Dedifferentiated amniotic fluid mesenchymal stem cell (primary cell): Measurements from ENCODE around the gene CASQ2.
A peak's percentile ranks its signal among the peaks of the same experiment; 100 is the strongest.
"Not testable (repeated sequence)": the region's sequence is repeated elsewhere in the genome, so short reads cannot be mapped to it uniquely, and the experiment has no call there.

Source experiments
- DNase-seq: peaks from one replicate; pipeline ENCODE4 v3.0.0-alpha.2; 2016; ENCODE audit errors: extremely low spot score

The CASQ2 gene

DNA sequence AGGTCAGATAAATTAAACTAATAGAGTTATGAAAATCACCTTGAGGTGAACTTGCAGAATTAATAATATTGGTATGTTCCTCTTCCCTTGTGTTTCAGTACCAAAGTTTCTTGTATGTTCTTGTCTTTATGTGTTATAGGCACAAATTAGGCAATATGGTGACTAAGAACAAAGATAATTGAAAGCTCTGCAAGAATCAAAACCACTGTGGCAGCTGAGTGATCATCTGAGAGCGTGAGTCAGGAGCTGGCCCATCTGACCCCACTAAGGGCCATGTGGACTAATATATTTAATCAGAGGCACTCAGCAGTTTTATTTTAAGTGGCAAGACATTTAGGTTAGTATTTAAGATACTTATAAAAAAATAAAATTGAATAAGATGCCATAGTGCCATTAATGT is 12.8 kb upstream of the CASQ2 start:
- no peak for DNase-seq

DNA sequence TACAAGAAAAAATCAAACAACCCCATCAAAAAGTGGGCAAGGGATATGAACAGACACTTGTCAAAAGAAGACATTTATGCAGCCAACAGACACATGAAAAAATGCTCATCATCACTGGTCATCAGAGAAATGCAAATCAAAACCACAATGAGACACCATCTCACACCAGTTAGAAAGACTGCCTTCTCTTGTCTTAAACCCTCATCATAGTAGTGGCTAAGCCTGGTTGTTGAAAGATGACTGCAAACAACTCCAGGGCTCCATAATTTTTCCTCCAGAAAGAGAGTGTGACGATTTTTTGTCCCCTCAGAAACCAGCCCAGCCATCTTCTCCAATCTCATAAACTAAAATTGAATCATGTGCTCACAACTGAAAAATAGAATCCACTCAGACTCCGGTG is 12.1 kb upstream of the CASQ2 start:
- not testable (repeated sequence) for DNase-seq

DNA sequence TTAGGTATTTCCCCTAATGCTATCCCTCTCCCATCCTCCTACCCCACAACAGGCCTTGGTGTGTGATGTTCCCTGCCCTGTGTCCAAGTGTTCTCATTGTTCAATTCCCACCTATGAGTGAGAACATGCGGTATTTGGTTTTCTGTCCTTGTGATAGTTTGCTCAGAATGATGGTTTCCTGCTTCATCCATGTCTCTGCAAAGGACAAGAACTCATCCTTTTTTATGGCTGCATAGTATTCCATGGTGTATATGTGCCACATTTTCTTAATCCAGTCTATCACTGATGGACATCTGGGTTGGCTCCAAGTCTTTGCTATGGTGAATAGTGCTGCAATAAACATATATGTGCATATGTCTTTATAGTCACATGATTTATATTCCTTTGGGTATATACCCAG is 10.6 kb upstream of the CASQ2 start:
- DNase-seq = not testable (repeated sequence)

DNA sequence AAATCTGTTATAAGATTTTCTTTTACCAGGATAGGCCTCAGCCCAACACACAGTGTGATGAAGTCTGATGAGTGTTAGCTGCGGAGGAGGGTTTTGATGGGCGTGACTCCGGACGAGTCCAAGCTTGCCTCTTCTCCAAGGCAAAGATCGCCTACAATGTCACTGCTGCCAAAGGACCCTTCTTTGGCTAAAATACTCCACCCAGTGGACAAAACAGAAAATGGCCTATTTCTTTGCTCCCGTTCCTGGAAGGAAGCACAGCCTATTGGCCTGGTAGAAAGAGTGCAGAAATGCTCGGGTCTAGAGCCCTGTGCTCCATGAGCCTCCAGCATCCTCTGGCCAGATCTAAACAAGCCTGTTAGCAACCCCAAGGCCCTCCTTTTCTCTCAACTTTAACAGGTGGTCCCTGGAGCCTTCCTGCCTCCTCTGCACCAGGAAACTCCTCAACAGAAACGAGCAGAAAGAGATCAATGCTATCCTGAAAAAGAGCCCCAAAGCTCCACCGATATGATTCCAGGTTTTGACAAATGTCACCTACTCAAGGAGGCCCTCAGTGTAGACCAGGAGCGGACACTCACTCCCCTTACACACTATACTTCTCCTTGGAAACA is 3.4 kb upstream of the CASQ2 start:
- peak; percentile 91 for DNase-seq

DNA sequence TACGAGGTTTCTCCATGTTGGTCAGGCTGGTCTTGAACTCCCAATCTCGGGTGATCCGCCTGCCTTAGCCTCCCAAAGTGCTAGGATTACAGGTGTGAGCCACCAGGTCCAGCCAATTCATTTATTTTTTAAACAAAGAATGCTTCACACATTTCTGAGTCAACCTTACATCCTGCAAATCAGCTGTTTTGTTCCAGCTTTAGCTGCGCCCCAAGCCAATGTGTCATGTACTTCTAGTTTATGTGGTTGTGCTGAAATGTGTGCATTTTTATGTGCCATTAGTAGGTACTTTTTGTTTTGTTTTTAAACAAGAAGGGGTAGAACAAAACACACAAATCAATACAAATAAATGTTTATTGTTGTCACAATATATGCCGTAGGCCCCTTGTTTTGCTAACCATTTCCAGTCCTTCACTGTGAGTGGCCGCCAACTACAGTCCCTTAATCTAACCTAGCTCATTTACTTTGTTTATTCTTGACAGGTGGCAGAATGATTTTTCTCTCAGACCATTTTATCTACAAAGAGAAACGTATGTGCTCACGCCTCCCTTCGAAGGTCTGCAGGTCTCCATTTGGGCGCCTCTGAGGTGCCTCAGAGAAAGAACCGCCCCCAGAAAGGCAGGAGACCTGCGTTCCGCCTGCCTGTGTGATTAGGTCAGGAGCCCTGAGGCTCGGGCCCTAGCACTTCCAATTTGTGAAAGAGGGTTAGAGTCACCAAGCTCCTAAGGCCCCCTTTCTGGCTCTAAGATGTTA is 2.8 kb upstream of the CASQ2 start:
- no peak for DNase-seq

DNA sequence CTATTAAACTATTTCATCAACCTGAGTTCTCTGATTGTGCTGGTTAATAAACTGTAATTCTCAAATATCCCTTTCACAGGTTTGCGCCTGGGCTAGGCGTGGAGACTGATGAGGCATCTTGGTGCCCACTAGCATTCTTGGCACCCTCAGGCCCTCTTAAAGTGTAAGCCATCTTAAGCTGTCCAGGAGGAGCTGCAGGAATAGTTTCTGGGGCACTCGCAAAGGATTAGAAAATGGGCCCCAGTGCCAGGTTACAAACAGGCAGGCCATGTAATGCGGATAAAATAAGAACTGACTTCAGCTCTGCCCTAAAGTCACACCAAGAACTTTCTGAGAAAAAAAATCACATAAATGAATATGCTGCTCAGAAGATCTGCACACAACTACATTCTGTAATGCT is 1.1 kb downstream of the CASQ2 start:
- no peak for DNase-seq

DNA sequence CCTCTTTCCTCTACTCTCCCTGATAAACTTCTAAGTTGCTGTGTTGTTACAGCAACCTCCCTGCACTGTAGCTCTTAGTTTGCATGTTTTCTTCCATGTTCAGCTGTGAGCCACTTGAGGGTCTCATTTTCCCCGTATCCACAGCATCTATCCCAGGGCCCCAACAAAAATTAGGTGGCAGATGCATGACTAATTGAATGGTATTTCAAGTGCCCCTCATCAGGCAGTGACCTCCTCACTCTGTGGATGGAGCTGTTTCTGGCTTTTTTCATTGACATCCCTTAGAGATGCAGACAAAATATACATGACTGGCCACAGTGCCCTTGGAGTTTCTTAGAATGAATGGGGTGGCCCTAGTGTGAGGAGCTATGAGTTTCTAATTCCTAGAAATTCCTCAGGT is 3.4 kb downstream of the CASQ2 start:
- DNase-seq = no peak

DNA sequence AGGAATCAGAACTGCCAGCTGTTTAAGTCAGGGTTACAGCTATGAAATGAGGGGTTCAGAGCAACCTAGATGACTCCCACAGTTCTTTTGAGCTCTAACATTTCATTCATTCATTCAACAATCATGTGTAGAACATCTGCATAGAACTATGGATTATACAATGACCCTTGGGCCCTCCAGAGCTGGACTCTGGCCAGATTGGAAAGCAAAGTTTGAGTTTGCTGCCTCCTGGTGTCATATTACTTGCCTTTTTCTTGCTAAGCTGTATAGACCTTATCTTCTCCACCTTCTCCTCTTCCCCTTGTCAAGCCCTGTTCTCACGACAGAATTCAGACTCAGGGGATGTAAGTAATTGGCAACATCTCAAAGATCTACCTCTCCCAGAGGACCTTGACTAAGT is 4.0 kb downstream of the CASQ2 start:
- DNase-seq = peak; percentile 46

DNA sequence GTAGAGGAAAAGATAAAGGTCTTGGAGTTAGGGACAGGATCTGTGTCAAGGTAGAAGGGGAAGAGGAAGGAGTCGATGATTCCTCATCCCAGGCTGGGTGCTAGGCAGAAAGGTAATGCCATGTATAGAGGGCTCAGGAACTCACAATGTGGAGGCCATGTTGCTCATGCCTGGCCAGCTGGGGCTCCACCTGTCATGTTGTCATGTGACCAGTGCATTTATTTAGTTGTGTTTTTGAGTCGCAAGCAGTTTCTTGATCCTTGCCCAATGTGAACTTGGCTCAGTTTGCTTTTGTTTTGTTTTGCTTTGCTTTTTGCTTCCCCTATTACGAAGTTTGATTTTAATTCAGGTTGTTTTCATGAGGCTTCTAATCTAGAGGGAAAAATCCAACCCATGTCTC is 5.7 kb downstream of the CASQ2 start:
- DNase-seq = no peak

DNA sequence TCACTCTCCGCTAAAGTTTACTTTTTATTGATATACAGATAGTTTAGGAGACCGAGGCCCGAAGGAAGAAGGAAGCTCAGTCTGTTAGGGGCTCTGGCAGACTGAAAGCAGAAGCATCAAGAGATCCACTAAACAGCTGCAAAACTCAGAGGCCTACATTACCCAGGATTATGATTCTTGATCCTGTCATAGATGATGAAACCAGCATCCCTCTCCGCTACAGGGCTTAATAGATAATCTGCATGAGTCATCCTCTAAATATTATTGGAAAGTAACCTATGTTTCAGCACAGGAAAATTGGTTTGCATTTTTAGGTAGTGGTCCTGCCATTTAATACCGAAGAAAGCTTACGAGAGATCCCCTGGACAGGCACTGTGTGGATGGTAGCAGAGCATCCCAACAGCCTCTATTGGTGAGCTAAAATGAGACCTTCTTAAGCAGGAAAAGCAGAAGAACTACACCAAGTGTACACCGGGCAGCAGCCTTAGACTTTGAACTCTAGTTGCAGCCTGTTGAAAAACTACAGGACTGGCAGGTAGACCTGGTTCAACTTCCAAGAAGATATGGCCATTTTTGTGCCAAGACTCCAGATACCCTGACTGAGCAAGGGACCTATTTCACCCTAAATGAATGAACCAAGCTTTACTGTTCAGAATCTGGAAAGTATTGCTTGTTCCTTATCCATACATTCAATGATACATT is 6.8 kb downstream of the CASQ2 start:
- DNase-seq = no peak

DNA sequence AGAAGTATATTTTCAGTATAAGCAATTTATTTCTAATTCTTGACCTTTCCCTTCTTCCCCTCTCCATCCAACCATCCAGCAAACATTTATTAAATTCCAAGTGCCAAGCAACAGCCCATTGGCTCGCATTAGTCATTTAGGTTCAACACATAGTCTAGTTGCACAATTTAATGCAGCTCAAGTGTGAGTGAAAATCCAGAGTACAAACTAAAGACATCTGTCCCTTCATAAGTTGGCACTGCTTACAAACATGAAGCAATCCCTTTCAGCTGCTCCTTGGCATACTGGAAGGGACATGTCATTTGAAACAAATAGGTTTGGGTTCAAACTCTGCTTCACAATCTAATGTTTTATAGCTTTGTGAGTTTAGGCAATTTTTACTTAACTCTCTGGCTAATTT is 10.7 kb downstream of the CASQ2 start:
- DNase-seq = no peak

DNA sequence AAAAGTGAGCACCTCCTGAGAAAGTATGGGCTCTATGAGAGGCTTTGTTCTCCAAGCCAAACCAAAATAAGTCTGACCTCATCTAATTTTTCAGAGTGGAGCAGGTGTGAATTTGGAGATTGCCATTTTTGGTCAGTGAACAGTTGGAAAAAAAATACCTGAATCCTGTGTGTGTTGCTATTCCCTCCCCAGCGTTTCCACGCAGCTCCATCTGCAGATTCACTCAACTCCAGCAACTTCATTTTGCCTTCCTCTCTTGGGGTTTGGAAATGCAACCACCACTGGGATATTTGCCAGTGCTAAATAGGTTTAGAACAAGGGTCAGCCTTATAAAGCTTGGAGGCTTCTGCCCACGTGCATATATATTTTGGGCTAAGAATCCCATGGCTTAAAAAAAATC is 11.2 kb downstream of the CASQ2 start:
- DNase-seq = no peak

DNA sequence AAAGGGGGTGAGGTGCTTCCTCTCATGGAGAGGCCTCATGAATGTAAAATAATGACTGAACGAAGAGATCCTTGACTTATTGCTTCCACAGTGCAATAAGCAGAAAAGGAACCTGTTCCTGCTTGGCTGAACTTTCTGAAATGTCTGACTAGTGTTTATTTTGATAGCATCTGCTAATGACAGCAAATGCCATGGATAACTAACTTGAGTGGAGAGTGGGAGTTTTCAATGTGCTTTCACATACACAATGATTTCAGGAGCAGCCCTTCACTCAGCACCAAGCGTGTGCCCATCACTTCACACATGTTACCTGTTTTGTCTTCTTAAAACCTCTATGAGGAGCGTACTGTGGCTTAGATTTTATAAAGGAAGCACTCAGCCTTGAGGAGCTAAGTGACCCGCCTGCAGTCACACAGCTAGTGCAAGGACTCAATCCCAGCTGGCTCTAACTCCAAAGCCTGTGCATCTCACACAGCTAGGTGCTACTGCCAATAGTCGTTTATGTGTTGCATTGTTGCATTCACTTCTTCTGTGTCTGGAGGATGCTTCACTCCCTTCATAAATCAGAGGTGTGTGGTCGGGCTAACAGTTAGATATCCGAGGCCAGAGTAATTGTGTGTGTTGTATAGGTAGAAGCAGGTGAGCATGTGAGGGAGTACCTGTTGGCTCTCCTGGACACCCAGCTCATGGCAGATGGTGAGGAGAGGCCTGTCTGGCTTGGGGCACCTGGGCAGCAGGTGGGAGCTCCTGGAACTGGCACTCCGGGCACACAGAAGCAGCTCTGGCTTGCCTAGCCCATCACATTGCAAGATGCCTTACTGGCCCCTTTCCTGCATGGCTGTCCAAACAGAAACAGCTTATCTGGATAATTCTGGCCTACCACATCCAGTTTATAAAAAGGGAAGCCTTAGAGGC is 12.8 kb downstream of the CASQ2 start:
- DNase-seq = no peak

DNA sequence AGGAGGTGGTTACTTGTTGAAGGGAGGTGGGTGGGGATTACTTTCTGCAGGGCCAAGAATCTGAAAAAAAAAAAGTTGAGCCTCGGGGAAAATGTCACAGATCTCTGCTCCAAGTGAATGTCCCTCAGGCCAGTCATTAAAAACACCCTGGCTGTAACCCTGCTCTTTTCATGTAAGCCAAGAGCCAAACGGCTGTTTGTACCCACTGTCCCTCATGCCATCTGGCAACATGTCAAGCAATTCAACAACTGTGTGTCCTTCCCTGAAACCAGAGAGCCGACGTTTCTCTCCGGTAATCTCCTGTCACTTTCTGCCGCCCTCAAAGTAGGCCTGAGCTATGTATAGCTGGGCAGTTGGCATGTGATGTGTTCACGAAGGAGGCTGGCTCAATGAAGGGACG is 14.7 kb downstream of the CASQ2 start:
- no peak for DNase-seq

DNA sequence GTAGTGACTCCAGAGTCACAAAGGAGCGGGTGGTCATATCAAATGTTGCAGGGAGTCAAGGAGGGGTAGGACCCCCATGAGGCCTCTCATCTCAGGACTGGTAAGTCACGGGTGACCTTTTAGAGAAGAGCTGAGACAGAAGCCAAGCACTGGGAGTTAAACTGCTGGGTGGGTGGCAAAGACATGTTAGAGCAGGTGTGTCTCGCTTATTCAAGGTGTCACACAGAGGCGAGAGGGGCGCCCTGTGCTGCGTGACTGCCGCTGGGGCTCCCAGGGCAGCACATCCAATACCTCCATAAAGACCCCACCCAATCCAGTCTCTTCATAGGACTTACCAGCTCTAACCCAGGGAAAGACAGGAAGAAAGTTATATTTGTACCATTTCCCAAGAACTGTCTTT is 15.2 kb downstream of the CASQ2 start:
- no peak for DNase-seq

DNA sequence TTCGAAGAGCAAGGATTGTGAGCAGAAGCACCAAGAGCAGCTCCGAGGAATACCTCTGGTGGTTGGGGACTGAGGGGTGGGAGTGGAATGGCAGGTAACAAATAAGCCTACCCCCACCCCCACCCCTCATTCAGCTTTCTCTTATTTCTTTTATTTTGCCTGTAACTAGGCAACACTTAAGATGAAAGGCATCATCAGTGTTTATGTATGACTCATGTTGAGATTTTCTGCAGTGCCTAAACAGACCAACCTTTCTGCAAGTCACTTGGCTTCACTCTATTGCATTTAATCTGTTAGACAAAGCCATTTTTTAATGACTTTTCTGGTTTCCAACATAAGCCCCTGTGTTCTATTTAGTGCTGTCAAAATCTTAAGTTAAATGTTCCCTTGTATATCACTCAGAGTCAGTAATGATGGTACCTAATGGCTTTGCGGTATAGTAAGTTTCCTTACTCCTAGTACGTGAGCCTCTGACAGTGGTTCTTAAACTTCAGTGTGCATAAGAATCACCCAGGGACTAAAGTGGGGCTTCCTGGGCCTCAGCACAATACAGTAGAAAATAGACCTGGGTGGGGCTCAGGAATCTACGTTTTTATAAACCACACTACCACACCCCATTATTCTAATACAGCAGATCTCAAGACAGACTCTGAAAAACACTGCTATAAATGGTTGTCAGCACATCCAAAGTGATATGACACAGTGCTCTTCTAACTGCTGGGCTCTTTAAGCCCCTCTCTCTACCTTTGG is 19.9 kb downstream of the CASQ2 start:
- peak; percentile 48 for DNase-seq

DNA sequence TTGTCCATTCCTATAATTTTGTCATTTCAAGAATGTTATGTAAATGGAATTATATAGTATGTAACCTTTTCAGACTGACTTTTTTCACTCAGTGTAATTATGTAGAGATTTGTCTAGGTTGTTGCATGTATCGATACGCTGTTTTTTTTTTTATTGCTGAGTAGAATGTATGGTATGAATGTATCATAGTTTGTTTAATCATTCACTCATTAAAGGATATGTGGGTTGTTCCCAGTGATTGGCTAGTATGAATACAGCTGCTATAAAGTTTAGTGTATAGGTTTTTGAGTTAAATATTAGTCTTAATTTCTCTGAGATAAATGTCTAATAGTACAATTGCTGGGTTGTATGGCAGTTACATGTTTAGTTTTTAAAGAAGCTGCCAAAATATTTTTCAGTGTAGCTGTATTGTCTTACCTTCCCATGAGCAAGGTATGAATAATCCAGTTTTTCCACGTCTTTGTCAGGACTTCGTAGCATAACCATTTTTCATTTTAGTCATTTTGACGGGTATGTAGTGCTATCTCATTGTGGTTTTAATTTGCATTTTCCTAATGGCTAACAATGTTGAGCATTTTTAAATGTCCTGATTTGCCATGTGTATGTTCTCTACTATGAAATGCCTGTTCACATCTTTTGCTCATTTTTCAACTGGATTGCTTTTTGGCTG is 22.4 kb downstream of the CASQ2 start:
- no peak for DNase-seq

DNA sequence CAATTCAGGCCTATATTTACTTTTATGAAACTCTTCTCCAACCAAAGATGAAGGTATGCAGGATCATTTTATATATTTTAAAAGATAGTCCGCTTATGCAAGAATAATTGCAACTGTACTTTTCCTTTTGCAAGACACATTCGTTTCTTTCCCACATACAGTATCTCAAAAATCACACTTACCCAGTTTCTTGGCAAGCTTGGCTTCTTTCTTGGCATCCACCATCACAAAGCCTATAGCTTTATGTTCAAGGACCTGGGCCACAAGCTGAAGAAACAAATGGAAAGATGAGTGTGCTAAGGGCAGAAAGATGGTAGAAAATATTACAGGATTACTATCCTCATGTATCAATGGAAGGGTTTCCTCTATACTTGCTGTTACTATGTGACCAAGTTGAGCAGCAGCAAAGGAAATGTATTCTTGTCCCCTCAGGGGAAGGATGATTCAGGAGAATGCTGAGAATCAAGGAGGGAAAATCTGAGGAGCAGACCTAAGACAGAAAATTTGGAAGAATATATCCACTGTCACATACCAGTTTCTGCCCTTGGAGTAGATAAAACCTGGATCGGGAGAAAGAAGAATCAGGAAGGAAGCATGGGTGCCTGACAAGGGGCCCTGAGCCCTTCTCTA is 23.8 kb downstream of the CASQ2 start:
- no peak for DNase-seq

DNA sequence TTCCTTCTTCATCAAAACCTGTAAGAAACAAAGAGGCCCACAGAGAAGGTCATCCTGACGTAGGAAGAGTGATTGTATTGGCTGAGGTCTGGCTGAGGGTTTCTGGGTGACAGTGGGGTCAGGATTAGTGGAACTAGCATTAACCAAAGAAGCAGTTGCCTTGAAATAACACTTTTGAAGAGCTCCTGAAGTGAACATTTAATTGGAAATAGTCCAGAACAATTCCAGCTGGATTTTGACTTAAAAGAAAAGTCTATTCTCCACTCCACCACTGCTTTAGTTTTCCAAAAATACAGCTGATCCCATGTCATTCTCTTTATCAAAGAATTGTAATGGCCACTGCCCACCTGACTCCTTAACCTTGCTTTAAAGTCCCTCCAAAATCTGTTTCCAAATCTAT is 27.7 kb downstream of the CASQ2 start:
- no peak for DNase-seq

DNA sequence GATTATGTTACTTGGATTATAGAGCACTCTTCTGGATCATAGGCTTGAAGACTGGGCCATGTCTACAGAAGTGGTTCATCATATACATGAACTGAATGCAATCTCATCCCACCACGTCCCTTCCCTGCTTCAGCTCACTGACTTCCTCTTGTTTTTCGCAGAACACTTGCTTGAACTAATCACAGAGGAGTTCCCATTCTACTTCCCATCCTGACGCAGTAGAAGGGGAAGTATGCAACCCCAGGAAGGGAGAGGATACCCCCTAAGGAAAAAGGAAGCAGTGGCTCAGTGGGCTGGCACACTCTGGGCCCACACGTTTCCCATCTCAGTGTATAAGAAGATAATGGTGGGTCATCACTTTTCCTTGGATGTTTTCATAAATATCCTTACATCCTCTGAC is 36.2 kb downstream of the CASQ2 start:
- DNase-seq = no peak
